HL-60/S4 treated with phorbol 12-myristate 13-acetate at 8.2 ng/mL for 4 days and 3 days (cell line): ENCODE data around the gene TMEM120B.

ENCODE experiments used
- in situ Hi-C: fragments of 300-500 bp; cut with MboI; formaldehyde crosslinking; loops from 2 replicates; pipeline ENCODE4 v1.15.0; 2022; ENCODE audit warnings: low sequenced_read_pairs

Gene TMEM120B

DNA sequence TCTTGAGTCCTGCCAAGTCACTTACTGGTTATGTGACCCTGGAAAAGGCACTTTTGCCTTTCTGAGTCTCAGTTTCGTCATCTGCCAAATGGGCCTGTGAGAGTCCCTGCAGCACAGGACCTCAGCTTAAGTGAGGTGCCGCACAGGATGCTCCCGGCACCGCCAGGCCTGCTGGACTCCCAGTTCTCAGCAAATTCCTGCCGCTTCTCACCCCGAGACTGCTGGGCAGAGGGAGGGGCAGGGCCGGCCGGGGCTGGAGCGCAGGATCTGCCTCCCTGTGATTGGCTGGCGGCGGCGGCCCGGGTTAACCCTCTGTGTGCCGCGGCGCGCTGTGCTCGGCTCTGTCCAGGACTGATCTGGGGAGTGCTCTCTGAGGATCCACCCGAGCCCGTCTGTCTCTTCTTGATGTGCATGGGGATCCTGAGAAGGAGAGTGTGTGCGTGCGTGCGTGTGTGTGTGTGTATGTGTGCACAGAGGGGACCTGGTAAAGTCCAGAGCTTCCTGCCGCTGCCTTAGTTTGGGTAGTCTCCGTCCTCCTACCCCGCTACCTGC lies 99.8 kb downstream of the TMEM120B start:
- in situ Hi-C loops = no loop called here

DNA sequence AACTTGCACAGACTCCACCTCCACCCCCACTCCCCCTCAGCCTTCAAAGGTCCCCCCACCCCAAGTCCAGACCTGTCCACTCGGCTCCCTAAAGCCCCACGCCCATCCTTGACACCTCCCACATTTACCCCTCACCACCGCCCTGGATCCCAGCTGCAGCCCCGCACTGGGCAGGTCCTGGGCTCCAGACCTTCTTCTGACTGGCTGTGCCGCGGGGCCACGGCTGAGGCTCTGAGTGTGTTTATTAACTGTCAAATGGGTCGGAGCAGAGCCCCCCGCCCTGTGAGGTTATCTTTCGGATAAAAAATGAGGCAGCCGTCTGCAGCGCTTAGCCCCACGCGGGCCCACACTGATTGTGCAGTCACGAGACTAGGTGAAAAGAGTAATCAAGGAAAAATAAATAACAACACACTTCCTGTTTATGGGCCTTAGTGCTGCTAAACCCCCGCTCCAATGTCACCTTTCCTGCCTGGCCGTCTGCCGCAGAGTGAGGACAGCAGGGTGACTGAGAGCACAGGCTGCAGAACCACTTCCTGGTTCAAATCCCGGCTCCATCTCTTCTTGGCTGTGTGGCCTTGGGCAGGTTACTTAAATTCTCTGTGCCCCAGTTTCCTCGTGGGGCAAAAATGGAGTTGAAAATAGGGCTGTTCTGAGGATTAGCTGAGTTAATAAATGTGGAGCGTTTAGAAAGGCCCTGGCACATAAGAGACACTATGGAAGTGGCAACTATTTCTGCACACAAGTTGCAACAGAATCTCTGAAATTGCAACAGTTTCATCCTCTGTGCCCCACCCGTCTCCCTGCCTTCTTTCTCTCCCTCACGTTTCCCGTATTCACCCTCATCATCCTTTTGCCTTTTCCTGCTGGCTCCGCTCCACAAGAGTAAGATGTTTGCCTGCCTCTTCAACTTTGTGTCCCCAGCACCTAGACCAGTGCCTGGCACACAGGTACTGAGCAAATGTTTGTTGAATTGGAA lies 100.7 kb downstream of the TMEM120B start:
- in situ Hi-C loops = no loop called here

DNA sequence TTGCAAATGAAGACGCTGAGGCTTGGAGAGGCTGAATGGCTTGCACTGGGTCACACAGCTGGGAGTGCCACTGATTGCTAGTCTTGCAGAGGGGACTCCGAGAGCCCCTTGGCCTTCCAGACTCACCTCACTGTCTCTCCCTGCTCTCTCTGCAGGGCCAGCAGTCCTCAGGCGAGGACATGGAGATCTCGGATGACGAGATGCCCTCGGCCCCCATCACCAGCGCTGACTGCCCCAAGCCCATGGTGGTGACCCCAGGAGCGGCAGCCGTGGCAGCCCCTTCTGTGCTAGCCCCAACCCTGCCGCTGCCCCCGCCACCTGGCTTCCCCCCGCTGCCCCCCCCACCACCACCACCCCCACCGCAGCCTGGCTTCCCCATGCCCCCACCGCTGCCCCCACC lies 101.4 kb downstream of the TMEM120B start:
- in situ Hi-C loops = no loop called here

DNA sequence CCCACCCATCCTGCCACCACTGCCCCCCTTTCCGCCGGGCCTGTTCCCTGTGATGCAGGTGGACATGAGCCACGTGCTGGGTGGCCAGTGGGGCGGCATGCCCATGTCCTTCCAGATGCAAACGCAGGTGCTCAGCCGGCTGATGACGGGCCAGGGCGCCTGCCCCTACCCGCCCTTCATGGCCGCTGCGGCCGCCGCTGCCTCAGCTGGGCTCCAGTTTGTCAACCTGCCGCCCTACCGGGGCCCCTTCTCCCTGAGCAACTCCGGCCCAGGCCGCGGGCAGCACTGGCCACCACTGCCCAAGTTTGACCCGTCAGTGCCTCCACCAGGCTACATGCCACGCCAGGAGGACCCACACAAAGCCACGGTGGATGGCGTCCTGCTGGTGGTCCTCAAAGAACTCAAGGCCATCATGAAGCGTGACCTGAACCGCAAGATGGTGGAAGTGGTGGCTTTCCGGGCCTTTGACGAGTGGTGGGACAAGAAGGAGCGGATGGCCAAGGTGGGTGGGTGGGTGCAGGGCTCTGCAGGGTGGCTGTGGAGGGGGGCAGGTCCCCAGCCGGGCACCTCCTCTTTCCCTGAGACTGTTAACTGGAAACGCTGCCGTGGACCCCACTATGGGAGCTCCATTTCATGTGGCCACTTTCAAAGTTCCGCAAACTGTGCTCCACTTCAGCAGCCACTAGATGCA lies 102.0 kb downstream of the TMEM120B start:
- in situ Hi-C loops = no loop called here

DNA sequence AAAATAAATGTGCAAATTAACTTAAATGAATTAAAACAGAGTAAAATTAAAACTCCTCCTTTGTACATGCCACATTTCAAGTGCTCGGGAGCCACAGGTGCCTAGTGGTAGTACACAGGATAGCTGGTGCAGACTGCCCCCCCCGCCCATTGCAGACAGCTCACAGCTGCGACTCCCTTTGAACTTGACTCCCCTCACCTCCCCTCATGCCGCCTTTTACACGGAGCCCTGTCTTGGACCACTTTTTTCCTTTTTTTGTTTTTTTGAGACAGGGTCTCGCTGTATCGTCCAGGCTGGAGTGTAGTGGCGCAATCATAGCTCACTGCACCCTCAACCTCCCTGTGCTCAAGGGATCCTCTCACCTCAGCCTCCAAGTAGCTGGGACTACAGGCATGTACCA lies 102.7 kb downstream of the TMEM120B start:
- in situ Hi-C loops = no loop called here

DNA sequence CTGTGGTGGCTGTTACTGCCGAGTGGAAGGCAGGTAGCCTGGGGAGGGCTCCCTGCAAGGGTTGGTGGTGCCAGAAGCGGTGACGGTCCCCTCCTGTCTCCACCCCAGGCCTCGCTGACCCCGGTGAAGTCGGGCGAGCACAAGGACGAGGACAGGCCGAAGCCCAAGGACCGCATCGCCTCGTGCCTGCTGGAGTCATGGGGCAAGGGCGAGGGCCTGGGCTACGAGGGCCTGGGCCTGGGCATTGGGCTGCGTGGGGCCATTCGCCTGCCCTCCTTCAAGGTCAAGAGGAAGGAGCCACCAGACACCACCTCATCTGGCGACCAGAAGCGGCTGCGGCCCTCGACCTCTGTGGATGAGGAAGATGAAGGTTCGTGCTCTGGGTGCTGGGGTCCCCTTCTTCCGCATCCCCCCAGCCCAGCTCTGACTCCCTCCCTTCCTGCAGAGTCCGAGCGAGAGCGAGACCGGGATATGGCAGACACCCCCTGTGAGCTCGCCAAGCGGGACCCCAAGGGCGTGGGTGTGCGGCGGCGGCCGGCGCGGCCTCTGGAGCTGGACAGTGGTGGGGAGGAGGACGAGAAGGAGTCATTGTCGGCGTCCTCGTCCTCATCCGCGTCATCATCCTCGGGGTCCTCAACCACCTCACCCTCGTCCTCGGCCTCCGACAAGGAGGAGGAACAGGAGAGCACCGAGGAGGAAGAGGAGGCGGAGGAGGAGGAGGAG lies 104.5 kb downstream of the TMEM120B start:
- in situ Hi-C loops = no loop called here

DNA sequence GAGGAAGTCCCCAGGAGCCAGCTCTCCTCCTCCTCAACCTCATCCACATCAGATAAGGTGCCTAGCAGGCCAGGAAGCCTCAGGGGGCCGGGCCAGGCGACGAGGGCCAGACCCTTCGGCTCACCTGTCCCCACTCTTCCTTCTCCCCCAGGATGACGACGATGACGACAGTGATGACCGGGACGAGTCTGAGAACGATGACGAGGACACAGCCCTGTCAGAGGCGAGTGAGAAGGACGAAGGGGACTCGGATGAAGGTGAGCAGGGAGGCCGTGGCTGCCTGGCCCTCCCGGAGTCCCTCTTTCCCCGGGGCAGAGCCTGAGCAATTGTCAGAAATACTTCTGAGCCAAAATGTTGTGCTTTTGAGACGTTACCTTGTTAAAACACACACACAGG lies 105.1 kb downstream of the TMEM120B start:
- in situ Hi-C loops = no loop called here

DNA sequence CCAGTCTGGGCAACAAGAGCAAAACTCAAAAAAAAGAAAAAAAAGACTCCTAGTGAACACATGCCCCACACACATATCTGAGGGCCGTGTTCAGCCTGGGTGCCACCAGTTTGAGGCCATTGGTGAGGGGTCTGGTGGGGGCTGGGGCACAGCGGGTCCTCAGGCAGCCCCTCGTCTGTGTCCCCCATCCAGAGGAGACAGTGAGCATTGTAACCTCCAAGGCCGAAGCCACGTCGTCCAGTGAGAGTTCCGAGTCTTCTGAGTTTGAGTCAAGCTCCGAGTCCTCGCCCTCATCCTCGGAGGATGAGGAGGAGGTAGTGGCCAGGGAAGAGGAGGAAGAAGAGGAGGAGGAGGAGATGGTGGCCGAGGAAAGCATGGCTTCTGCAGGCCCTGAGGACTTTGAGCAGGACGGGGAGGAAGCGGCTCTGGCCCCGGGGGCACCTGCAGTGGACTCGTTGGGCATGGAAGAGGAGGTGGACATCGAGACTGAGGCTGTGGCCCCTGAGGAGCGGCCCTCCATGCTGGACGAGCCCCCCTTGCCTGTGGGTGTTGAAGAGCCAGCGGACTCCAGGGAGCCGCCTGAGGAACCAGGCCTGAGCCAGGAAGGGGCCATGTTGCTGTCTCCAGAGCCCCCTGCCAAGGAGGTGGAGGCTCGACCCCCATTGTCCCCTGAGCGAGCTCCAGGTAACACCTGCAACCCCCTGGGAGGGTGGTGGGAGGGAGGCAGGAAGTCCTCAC lies 106.8 kb downstream of the TMEM120B start:
- in situ Hi-C loops = no loop called here

DNA sequence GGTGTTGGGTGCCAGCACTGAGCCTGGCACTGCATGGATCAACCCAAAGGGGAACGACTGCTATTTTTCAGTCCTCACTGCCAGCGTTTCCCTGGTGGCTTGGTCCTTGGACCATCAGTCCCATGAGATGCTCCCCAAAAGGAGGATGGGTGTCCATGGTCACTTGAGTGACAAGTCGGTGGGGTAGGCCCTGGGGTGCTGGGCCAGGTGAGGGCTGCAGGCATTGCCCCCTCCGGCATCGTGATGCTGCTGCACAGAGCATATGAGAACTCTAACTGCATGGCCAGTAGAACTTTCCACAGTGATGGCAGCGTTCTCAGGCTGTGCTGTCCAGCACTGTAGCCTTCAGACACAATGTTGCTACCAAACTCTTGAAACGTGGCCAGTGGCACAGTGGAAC lies 107.5 kb downstream of the TMEM120B start:
- in situ Hi-C loops = no loop called here

DNA sequence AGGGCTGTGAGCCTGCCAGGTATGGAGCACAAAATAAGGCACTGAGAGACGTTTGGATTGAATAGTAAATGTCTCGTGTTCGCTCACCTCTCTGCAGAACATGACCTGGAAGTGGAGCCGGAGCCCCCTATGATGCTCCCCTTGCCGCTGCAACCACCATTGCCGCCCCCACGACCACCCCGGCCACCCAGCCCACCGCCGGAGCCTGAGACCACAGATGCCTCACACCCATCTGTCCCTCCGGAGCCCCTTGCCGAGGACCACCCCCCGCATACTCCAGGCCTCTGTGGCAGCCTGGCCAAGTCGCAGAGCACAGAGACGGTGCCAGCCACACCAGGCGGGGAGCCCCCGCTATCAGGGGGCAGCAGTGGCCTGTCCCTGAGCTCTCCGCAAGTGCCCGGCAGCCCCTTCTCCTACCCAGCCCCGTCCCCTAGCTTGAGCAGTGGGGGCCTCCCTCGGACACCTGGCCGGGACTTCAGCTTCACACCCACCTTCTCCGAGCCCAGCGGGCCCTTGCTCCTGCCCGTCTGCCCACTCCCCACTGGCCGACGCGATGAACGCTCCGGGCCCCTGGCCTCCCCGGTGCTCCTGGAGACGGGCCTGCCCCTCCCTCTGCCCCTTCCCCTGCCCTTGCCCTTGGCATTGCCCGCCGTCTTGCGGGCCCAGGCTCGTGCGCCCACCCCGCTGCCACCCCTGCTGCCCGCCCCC lies 110.0 kb downstream of the TMEM120B start:
- in situ Hi-C loops = no loop called here

DNA sequence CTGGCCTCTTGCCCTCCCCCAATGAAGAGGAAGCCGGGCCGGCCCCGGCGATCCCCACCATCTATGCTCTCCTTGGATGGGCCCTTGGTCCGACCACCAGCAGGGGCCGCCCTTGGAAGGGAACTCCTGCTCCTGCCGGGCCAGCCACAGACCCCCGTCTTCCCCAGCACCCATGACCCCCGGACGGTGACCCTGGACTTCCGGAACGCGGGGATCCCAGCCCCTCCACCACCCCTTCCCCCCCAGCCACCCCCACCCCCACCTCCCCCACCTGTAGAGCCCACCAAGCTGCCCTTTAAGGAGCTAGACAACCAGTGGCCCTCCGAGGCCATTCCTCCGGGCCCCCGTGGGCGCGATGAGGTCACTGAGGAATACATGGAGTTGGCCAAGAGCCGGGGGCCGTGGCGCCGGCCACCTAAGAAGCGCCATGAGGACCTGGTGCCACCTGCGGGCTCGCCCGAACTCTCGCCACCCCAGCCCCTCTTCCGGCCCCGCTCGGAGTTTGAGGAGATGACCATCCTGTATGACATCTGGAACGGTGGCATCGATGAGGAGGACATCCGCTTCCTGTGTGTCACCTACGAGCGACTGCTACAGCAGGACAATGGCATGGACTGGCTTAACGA lies 110.7 kb downstream of the TMEM120B start:
- in situ Hi-C loops = no loop called here

DNA sequence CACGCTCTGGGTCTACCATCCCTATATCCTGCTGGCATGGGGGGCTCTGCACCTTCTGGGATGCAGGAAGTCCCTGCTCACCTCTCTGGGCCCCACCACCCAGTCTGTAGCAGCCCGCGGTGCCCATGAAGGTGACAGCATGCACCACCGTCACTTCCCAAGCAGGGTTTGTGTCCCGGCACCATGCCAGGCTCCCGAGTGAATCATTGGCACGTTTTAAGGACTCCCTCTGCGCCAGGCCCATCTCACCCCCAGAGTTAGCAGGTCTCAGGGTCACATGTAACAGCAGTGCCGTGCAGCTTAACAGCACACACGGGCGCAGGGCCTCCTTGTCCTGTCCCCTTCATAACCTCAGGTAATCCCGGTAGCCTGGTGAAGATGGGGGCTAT lies 111.2 kb downstream of the TMEM120B start:
- in situ Hi-C loops = no loop called here

DNA sequence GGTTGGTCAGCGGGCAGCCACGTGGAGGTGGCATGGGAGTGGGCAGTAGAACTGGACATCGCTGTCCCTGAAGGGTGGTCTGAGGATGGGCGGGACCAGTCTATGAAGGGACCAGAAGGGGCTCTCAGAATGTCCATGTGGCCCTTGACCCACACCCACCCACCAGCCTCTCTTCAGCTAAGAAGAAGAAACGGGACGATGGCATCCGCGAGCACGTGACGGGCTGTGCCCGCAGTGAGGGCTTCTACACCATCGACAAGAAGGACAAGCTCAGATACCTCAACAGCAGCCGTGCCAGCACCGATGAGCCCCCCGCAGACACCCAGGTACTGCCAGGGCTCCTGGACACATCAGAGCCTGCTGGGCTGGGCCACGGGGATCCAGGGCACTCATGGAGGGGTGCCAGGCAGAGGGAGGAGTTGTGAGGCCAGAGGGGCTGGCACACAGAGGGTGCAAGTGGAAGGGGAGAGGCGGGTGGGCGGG lies 112.5 kb downstream of the TMEM120B start:
- in situ Hi-C loops = no loop called here

DNA sequence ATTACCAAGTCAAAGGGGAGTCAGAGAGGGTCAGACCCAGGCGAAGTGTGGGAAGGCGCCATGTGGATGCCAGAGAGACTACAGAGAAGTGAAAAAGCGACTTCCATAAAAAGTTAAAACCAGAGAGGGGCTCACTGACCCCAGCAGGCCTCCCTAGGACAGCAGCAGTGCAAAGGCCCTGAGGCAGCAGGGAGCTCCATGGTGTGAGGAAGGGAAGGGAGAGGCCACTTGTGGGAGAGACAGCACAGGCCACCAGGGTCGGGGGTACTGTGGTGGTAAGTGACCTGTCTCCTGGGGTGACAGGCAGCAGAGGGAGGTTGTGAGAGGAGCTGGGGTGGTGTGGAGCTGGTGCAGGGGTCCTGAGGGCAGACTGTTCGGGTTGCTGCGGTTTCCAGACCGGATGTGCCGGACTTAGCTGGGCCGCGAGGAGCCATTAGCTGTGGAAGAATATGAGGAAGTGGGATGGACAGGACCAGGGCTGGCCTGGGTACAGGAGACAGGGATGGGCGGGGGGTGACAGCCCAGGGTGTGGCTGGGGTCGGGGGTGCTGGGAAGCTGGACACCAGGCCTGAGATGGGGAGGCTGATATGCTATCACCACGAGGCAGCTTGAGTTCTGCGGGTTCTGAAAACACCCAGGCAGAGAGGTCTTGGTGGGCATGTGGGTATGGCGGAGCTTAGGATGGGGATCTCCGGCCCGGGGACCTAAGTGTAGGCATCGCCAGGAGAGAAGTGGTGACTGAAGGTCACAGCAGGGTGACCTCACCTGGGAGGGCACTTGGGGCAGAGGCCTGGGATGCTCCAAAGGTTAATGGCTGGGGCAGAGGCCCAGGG lies 114.0 kb downstream of the TMEM120B start:
- in situ Hi-C loops = no loop called here

DNA sequence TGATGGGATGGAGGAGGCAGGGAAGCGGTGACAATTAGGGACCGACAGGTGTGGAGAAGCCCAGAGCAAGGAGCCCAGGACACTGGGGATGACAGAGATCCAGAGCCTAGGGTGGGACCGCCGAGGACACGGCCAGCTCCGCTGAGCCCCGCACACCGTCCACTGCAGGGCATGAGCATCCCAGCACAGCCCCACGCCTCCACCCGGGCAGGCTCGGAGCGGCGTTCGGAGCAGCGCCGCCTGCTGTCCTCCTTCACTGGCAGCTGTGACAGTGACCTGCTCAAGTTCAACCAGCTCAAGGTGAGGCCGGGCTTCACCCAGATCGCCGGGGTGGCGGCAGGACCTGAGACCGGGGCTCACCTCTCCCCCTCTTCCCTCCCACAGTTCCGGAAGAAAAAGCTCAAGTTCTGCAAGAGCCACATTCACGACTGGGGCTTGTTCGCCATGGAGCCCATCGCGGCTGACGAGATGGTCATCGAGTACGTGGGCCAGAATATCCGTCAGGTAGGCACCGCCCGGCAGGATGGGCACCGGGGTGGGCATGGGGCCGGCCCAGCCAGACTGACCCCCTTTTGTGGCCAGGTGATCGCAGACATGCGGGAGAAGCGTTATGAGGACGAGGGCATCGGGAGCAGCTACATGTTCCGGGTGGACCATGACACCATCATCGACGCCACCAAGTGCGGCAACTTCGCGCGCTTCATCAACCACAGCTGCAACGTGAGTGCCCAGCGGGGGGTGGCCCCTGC lies 115.0 kb downstream of the TMEM120B start:
- in situ Hi-C loops = no loop called here

DNA sequence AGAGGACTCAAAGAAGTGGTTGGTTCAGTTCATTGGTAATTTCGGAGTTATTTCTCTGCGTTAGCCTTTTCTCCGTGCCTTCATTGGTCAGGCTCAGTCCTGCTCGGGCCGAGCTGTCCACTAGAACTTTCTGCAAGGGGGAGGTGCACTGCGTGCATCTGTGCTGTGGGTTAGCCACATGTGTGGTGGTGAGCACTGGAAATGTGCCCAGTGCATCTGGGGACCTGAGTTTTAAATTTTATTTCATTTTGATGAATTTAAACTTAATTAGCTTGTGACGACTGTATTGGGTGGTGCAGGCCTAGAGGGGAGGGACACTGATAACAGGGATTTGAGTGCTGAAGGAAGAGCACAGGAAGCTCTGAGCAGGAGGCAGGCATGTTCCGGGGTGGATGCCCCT lies 115.8 kb downstream of the TMEM120B start:
- in situ Hi-C loops = no loop called here

DNA sequence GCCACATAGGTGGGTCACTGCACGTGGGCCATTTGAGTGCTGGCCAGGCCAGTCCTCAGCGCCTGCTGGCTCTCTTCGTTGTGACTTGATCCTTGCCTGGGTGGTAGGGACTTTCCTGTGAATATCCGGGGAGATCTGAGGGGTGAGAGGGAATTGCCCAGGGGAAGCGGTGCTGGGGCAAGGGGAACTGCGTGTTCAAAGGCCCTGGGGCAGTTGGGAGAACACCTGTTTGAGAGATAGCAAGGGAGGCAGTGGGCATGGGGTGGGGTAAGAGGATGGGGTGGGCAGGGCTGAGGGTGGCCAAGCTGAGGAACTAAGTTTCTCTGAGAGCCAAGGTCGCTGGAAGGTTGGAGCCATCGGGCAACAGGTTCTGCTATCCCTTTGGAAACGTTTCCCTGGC lies 116.3 kb downstream of the TMEM120B start:
- in situ Hi-C loops = no loop called here
